Measurements from ENCODE around the gene HS2ST1.

DNA sequence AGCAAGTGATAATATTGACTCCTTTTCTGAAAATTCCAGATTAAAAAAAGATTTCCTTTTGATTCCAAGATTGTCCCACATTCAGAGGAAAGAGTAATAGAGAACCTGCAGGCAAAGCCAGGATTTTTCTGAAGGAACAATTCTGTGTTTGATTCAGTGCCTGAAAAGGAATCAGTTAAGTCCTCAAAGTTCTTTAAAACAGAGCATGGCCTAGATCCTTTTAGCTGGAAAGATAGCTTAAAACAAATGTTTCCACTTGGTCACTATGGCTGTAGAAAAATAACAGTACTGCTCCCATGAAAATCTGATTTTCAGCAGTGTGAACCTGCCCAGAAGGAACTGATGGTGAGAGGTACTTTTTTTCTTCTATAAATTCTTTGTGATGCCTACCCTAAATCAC is 41.8 kb downstream of the HS2ST1 start:
- TF ChIP-seq EZH2 (IDR thresholded peaks at IDR 0.05; ENCODE audit: borderline replicate concordance, low read depth, low read length, poor library complexity, severe bottlenecking), result no peak
- TF ChIP-seq, protein P1, sequence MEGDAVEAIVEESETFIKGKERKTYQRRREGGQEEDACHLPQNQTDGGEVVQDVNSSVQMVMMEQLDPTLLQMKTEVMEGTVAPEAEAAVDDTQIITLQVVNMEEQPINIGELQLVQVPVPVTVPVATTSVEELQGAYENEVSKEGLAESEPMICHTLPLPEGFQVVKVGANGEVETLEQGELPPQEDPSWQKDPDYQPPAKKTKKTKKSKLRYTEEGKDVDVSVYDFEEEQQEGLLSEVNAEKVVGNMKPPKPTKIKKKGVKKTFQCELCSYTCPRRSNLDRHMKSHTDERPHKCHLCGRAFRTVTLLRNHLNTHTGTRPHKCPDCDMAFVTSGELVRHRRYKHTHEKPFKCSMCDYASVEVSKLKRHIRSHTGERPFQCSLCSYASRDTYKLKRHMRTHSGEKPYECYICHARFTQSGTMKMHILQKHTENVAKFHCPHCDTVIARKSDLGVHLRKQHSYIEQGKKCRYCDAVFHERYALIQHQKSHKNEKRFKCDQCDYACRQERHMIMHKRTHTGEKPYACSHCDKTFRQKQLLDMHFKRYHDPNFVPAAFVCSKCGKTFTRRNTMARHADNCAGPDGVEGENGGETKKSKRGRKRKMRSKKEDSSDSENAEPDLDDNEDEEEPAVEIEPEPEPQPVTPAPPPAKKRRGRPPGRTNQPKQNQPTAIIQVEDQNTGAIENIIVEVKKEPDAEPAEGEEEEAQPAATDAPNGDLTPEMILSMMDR (conservative IDR thresholded peaks at IDR 0.05; ENCODE audit: low read depth, low read length), result no peak

Measured in A673 (cell line).